GM21619 (cell line): ENCODE measurements around the gene APOBEC2.
A peak's percentile ranks its signal among the peaks of the same experiment; 100 is the strongest.

Source experiments
- ATAC-seq: cut with Tn5 transposase; IDR thresholded peaks from one replicate; pipeline ENCODE4 v1.9.1; 2021; ENCODE audit not compliant: unreplicated experiment

APOBEC2 gene

DNA sequence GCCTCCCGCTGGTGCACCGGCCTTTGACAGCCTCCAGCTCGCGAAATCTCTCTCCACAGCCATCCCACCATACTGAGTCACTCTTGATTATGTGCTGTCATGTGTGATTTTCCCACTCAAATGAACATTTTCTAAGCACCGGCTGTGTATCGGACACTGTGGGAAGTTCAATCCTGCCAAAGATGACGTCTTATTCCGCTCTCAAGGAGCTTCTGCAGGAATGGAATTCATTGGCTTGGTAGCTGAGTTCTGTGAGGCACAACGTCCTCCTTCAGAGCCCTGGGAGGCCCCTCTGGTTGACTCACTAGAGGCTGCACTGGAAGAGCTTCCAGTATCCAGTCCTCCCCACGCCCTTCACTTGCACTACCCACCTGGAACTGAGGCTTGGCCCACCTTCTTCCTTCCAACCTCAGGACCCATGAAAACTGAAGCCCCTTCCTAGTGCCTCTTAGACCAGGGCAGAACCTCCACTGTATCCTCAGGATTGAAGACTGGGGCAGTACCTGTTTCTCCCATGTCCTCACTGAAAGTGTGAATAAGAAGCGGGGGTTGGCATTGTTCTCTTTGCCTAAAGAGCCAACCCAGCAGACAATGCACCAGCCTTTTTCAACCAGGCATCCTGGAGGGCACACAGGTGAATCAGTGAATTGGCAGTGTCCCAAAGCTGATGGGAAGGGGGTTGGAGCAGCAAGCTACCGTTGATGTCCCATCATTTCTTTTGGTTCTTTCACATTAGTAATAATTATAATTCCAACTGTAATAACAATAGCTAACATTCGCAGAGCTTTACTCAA is 15.7 kb upstream of the APOBEC2 start:
- ATAC-seq, result no peak

GRCh38 chr6:41038205-41038604 is 14.8 kb upstream of the APOBEC2 start:
- ATAC-seq, result no peak

- peak; percentile 48 for ATAC-seq
These were observed 13.7 kb upstream of the APOBEC2 start, which contains the start of gene UNC5CL for GRCh38 chr6:41039060-41039998. Gene UNC5CL (minus strand): TSS chr6:41039221. CDS start chr6:41035074, 4,147 bp downstream.

DNA sequence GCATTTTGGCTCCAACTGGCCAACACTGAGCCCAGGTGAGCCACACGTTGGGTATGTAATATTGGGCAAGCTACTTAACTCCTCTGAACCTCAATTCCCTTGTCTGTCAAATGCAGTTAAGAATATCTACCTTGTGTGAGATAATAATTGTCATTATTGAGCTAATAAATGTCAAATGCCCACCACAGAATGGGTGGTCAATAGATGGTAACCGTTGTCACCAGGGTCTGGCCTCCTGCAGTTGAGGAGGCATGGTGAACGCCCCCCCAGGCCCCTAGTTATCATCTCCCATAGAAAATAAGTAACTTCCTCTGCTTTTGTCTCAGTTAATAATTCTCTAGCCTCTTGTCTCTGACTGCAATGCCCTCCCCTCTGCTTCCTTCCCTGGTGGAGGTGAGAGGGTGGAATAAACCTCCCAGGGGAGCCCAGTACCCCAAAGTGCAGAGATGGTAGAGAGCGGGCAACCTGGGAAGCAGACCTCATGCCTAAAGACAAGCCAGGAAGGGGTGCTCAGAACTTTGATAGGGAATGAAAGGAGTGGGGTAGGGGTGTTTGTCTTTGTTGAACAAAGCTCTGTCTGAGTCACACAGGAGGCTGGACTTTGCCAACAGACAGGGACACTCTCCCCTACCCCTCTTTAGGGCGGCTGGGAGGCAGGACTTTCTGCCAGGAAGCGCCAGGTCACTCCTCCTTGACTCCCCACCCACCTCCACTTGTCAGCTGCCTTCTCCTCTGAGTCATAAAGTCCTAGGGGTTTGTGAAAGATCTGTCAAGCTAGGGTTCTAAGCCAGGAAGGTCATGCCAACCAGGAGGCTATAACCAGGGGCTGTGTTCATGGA is 12.7 kb upstream of the APOBEC2 start:
- peak; percentile 69 for ATAC-seq

- ATAC-seq, result no peak
These were observed 12.0 kb upstream of the APOBEC2 start for GRCh38 chr6:41040940-41041536.

DNA sequence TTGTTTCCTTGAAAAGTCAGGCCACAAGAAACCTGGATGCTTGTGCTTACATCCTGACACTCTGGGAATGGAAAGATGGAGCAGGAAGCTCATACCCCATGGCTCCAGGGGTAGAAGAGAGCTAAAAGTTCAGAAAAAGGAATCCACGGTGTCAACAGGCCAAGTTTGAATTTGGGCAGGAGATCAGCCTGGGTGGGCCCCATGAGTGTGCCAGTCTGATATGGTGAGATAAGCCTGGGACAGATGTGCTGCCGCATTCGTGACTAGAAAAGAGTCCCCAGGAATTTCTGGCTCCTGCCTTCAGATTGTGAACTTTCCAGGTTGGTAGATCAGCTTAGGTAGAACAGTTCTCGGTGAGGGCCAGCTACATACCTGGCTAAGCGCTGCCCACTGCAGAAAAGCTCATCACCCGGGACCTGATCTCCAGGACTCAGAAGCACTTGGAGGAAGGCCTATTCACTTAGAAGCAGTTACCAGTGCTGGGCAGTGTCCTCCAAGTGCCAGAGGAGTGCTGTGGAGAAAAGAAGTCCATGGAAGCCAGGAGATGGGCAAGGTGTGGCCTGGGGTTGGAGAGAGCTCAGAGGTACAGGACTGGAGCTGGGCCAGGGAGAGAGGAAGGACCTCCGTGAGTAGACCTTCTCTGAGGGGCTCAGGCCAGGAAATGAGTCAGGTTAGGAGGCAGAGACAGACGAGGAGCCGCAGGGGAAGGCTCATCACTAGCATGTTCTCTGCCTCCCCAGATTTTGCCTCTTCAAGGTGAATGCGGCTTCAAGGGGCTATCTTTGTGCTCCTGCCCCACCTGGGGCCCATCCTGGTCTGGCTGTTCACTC is 10.6 kb upstream of the APOBEC2 start, which contains the start of gene TSPO2:
TSPO2 (plus strand) TSS at position 242 of the 830 bp plus-strand sequence; CDS start at position 761, 519 bp downstream.
- ATAC-seq, result no peak

GRCh38 chr6:41043151-41043550 is 9.9 kb upstream of the APOBEC2 start:
- no peak for ATAC-seq

GRCh38 chr6:41045664-41046063 is 7.3 kb upstream of the APOBEC2 start:
- no peak for ATAC-seq

- no peak for ATAC-seq
These were observed 6.9 kb upstream of the APOBEC2 start for GRCh38 chr6:41046084-41046483.

DNA sequence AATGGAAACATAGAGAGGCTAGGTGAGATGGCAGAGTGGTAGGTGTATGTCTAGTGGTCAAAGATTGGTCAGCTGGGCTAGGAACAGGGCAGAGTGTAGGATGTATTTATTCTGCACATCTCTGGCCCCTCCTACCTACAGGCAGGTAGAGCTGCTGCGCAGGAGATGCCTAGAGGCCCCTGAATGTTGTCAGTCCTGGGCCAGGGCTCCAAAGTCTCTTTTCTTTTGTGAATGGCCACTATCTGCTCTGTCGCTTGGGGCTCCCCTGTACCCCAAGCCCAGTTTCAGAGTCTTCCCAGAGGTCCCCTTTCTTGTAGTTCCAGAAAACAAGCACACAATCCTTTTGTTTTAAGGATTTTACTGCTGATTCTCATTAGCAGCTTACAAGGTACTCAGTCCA is 5.7 kb upstream of the APOBEC2 start:
- ATAC-seq, result no peak

- ATAC-seq, result no peak
These were observed 5.0 kb upstream of the APOBEC2 start for GRCh38 chr6:41047745-41048732.

- ATAC-seq, result no peak
These were observed 3.5 kb upstream of the APOBEC2 start for GRCh38 chr6:41049521-41049920.

DNA sequence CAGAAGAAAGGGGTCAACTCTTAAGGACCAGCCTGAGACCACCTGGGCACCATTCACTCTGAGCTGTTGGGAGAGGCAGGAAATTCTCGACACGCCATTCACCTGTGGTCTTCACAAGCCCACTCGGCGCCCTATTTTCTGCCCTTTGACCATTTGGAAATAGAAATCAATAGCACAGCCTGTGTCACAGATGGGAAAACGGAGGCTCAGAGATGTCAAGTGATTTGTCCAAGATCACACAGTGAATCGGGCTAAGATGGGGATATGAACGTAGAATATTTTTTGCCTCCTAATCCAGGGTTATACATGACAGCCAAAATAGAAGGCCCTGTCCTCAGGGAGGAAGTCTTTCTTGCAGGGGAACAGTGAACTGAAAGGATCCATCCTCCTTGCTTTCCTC is 3.0 kb upstream of the APOBEC2 start:
- ATAC-seq, result no peak

GRCh38 chr6:41050536-41050935 is 2.5 kb upstream of the APOBEC2 start:
- ATAC-seq, result no peak

DNA sequence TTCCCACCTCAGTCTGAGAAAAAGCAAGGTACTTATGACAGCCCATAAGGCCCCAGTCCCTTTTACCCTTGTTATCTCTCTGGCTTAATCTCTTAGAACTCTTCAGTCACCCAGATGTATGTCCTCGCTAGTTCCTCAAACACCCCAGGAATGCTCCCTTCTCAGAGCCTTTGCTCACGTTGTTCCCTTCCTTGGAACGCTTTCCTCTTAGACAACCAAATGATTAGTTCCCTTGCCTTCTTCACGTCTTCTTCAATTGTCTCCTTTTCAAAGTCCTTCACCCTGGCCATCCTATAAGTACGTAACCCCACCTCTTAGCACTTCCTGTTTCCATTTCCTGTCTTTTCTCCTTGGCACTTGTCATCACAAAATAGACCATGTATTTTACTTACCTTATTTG is 1.1 kb upstream of the APOBEC2 start:
- ATAC-seq, result no peak

DNA sequence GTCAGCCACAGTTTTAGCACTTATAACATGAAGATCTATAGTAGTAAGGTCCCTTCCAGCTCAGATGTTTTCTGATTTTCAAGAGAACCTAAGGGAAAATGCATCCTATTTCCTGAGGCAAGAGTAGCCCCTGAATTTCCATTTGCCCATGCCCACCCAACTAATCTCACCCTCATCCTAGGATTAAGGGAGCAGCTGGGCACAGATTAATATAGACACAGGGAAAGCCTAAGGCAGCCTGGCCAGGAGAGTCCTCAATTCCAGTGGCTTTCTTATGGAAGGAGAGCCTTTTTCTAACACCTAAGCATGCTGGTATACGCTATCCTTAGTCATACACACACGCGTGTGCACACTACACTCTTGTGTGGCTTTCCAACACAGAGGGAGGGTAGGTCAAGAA is 1.5 kb downstream of the APOBEC2 start:
- ATAC-seq, result no peak

DNA sequence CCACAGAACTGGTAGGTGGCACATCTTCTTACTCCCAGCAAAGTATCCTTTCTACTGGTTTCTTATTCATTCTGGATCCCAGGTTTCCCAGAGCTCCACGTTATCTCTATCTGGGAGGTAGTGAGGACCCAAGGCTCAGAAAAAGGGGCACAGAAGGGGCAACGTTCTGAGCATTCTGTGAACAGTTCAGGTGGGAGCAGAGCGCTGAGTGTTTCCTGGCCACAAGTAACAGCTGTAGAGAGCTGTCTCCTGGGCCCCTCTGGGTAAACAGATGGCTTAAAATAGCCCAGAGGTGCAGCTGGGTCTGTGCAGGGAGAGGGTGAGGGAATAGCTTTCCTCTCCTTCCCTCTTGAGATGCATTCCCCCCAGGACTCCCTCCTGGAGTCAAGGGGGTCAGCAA is 2.1 kb downstream of the APOBEC2 start:
- ATAC-seq, result no peak

DNA sequence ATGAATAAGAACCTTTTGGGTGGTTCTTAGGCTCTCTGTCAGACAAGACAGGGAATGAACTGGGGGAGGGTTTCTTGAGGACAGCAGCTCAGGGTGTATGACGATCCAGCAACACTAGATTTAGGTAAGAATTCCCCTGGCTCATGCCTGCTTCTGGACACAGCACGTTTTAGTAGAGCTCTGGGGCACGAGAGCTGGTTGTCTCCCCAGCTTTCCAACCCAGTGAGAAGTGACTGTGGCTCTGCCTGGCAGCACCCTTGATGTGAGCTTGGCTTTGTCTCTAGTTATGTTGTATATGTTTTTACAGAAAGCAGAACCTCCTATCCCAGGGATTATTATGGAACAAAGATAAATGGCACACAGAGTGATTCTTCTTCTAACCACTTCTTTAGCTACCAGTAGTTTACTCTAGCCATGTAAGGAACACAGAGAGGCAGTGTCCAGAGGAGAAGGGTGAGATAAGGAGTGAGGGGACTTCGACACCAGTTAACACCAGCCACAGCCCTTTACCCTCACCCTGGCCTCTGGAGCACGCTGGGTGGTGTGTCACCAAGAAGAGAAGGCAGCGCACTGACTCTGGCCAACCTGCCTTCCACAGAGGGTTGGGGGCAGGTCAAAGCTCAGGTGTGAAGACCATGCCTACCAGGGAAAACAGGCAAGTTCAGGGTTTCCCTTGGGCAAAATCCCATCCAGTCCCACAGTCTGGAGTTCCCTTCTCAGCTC is 3.9 kb downstream of the APOBEC2 start:
- ATAC-seq, result no peak
